Skeletal muscle tissue (tissue), 4 donors: ENCODE results near the gene NLRC5. TPM values are rescaled to one million over a fixed set of nuclear protein-coding genes. Genes with fewer than 3 reads are reported as not detected.

Experiments used
- H3K27ac ChIP-seq: one replicate; pipeline ENCODE4 v1.7.0; 2013; ENCODE audit warnings: mild to moderate bottlenecking, low read depth, low read length, inconsistent platforms
- H3K27me3 ChIP-seq, 3 donors: one replicate each; pipeline ENCODE4 v1.7.0; 2013; ENCODE audit warnings: low read length in 3 of 3; ENCODE audit not compliant: control insufficient read depth in 3 of 3, insufficient read depth in 3 of 3
- H3K36me3 ChIP-seq, 3 donors: one replicate each; pipeline ENCODE4 v1.7.0; 2013; ENCODE audit warnings: low read length in 3 of 3; ENCODE audit not compliant: control insufficient read depth in 3 of 3, insufficient read depth in 3 of 3
- H3K4me1 ChIP-seq, 3 donors: one replicate each; pipeline ENCODE4 v1.7.0; 2013; ENCODE audit warnings: low read length in 3 of 3, mild to moderate bottlenecking in 3 of 3; ENCODE audit not compliant: control insufficient read depth in 3 of 3, insufficient read depth in 3 of 3
- H3K4me3 ChIP-seq, 3 donors: one replicate each; pipeline ENCODE4 v1.7.0; 2013; ENCODE audit warnings: low read length in 3 of 3
- H3K9ac ChIP-seq, 3 donors: one replicate each; pipeline ENCODE4 v1.7.0; 2013; ENCODE audit warnings: low read length in 3 of 3, mild to moderate bottlenecking in 3 of 3, moderate library complexity in 2 of 3, low read depth in 1 of 3
- H3K9me3 ChIP-seq, 3 donors: one replicate each; pipeline ENCODE4 v1.7.0; 2013; ENCODE audit warnings: low read length in 3 of 3; ENCODE audit not compliant: control insufficient read depth in 3 of 3
- total RNA-seq: library from RNA; depleted of rRNA; stranded (reverse); fragments of >200 nt; gene quantifications from one replicate; pipeline ENCODE4 v1.2.3, GENCODE V29; 2014
- donor health status: Osteomylitis.

The NLRC5 gene
- total RNA-seq, 1 donor from 2014 or later = 5.7 TPM

DNA sequence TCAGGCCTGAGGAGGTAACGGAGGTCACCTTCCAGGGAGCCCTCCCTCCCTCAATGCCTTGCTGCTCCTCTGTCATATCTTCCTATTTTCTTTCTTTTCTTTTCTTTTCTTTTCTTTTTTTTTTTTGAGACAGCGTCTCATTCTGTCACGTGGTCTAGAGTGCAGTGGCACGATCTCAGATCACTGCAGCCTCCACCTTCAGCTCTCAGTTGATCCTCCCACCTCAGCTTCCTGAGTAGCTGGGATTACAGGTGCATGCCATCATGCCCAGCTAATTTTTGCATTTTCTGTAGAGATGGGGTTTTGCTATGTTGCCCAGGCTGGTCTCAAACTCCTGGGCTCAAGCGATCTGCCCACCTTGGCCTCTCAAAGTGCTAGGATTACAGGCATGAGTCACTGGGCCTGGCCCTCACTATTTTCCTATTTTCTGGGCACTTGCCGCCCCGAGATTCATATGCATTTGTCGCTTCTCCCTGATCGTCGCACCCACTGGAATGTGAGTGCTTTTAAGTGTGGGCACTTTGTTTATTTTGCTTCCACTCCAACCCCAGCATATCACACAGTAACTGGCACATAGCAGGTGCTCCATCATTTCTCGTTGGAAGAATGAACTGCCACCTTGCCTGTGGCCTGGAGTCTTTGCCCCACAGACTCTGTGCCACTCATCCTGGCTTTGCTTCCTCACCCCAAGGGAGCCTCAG is 134.8 kb downstream of the NLRC5 start:
- Histone ChIP-seq H3K27me3 (no peaks in the 10 kb centered on the region), H3K36me3 (peaks cover 8 to 16% (median 13%) of the 10 kb centered on the region in 3 donors), H3K4me1 (no peaks in the 10 kb centered on the region), H3K27ac (no peak overlapping the region), H3K4me3 (no peak overlapping the region), H3K9me3 (no peaks in the 10 kb centered on the region), H3K9ac (no peak overlapping the region)

DNA sequence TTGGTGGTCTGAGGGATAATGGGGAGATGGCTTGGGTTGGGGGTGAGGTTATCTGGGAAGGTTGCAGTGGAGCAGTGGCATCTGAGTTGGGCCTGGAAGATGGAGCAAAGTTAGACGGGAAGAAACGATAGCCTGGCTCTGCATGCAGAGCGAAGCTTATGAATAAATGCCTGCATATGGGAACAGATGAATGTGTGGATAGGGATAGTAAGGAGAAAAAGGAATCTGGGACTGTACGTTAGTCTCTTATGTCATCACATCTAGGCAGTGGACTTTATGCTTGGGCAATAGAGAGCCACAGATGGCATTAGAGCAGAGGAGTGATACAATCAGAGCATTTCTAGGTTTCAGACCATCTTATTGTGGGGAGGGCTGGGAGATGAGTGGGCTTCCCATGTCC is 136.0 kb downstream of the NLRC5 start:
- H3K36me3 ChIP-seq = peaks cover 8 to 16% (median 9%) of the 10 kb centered on the region in 3 donors
- H3K9me3 ChIP-seq = no peaks in the 10 kb centered on the region
- no peak overlapping the region for H3K9ac ChIP-seq
- no peaks in the 10 kb centered on the region for H3K4me1 ChIP-seq
- no peaks in the 10 kb centered on the region for H3K27me3 ChIP-seq
- H3K27ac ChIP-seq = no peak overlapping the region
- no peak overlapping the region for H3K4me3 ChIP-seq

DNA sequence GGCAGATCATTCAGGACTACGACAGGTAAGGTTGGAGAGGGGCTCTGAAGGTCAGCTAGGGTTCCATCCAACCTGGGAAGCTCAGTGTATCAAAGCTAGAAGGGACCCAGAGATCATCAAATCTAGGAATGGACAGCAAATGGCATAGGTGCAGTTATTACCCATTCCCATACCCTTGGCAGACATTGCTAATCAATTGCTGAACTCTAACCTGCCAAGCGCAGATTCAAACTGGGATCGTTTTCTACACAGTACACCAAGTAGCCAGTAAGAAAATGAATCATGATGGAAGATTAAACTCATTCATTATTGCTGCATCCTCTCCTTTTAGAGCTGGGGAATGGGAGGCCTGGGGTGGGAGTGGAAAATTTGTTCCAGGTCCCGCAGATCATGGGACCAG is 136.6 kb downstream of the NLRC5 start:
- no peak overlapping the region for H3K4me3 ChIP-seq

DNA sequence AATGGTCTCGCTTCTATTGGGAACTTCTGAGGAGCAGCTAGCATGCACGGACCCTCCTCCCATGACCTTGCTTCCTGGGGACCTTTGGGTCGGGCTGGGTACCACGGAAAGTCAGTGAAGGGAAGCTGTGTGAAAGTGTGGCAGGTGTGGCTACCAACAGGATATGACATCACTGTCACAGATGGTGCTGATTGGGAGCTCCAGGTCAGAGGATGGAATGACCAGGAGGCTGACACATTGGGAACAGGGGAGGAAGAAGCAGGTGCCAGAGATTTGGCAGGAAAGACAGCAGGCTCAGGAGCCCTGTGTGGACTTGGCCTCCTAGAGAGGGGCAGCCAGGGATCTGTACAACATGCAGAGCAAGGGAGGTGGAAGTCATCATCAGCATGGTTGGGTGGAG is 137.1 kb downstream of the NLRC5 start:
- H3K27me3 ChIP-seq = no peaks in the 10 kb centered on the region
- H3K9ac ChIP-seq = no peak overlapping the region
- H3K9me3 ChIP-seq = no peaks in the 10 kb centered on the region
- no peaks in the 10 kb centered on the region for H3K4me1 ChIP-seq
- no peak overlapping the region for H3K27ac ChIP-seq
- no peak overlapping the region for H3K4me3 ChIP-seq
- H3K36me3 ChIP-seq = peaks cover 6 to 16% (median 8%) of the 10 kb centered on the region in 3 donors

More for the DNA sequence above, 136.6 kb downstream of the NLRC5 start:
- Histone ChIP-seq H3K36me3 (peaks cover 6 to 16% (median 8%) of the 10 kb centered on the region in 3 donors), H3K9me3 (no peaks in the 10 kb centered on the region), H3K27ac (no peak overlapping the region), H3K4me1 (no peaks in the 10 kb centered on the region), H3K27me3 (no peaks in the 10 kb centered on the region), H3K9ac (no peak overlapping the region)

DNA sequence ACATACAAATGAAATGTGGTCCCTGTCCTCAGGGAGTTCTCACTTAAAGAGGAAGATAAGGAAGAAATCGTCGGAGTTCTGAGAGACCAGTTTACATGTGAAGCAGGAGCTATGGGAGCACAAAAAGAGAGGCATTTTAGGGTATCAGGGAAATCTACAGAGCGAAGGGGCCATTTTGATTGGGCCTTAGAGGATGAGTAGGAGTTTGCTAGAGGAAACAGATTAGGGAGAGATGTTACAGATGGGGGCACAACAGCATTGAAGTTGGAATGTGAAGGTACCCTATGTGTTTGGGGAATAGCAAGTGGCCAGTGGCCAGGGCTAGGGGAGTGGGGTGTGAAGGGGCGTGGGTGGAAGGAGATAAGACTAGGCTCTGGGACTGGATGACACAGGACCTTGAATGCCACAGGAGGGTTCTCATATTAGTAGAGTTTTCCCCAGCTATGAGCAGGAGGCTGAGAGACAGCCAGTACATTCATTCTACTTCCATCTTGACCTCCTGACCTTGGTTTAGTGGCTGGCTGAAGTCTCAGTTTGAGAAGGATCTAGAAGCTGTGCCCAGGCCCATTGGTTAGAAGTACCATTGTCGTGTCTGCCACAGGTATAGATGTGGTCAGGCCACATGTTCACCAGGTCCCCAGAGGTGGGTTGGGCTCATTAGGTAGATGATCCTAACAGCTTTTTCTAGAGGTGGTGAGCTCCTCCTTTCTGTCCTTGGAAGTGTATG is 137.8 kb downstream of the NLRC5 start:
- Histone ChIP-seq H3K9ac (no peak overlapping the region), H3K27ac (no peak overlapping the region), H3K9me3 (no peaks in the 10 kb centered on the region), H3K4me3 (no peak overlapping the region), H3K4me1 (no peaks in the 10 kb centered on the region), H3K27me3 (no peaks in the 10 kb centered on the region), H3K36me3 (peaks cover 2 to 16% (median 3%) of the 10 kb centered on the region in 3 donors)

DNA sequence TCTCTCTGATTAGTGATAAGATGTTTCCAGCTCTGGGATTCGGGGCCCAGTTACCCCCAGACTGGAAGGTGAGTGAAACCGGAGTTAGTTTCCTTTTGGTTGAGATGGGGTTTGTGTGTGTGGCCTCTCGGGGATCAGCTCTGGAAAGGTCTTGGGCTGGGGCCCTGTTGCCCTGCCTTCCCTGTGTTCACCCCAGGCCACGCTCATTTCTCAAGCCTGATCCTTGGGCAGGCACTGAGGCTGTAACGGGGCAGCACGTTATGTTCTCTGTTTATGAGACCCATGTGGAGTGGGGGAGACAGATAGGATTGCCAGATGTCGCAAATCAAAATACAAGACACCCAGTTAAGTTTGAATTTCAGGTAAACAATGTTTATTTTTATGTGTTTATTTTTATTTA is 138.5 kb downstream of the NLRC5 start:
- H3K27me3 ChIP-seq = no peaks in the 10 kb centered on the region
- no peaks in the 10 kb centered on the region for H3K9me3 ChIP-seq
- H3K27ac ChIP-seq = no peak overlapping the region
- no peak overlapping the region for H3K9ac ChIP-seq
- H3K36me3 ChIP-seq = peaks cover 2 to 16% (median 3%) of the 10 kb centered on the region in 3 donors
- H3K4me1 ChIP-seq = no peaks in the 10 kb centered on the region
- H3K4me3 ChIP-seq = no peak overlapping the region

DNA sequence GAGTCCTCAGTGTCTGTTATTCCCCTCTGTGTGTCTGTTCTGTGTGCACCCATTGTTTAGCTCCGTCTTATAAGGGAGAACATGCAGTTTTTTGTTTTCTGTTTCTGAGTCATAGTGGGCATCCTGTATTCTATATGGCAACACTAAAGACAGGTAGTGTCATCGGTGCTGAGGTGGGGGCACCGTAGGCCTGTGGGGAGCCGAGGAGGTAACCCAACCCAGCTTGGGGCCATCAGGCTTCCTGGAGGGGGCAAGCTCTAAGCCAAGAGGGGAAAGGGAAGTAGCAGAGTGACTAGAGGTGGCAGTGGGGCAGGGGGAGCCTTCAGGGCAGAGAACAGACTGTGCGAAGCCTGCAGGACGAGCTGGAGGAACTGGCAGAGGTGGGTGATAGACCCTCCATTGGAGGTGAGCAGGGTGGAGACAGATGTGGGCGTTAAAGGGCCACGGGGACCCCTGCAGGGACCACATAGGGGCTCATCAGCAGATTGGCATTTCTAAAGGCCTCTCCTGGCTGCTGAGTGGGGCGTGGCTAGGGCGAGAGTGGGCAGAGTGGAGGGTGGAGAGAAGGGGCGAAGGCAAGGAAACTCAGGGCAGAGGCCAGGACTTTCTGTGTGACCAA is 139.5 kb downstream of the NLRC5 start:
- Histone ChIP-seq H3K27me3 (no peaks in the 10 kb centered on the region), H3K4me1 (no peaks in the 10 kb centered on the region), H3K9ac (no peak overlapping the region), H3K27ac (no peak overlapping the region), H3K4me3 (no peak overlapping the region), H3K9me3 (no peaks in the 10 kb centered on the region), H3K36me3 (peaks cover 0 to 16% (median 0%) of the 10 kb centered on the region in 3 donors)

DNA sequence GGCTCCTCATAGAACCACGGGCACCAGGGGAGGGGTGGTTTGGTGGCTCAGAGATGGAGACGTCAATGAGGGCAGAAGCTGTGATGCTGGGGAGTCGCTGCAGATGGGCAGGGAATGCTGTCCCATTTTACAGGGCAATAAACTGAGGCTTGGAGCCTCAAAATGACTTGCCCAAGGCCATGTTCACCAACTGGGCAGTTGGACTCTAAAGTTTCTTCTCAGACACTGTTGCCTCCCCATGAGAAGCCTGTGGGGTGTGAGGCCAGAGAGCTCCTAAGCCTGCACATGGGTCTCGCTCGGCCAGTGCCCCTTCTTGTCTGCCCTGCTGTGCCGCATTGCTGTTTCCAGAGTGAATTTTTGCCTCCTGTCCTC is 141.6 kb downstream of the NLRC5 start:
- no peaks in the 10 kb centered on the region for H3K4me1 ChIP-seq
- no peaks in the 10 kb centered on the region for H3K27me3 ChIP-seq
- H3K36me3 ChIP-seq = peaks cover 0 to 14% (median 0%) of the 10 kb centered on the region in 3 donors
- H3K4me3 ChIP-seq = no peak overlapping the region
- no peaks in the 10 kb centered on the region for H3K9me3 ChIP-seq
- H3K9ac ChIP-seq = no peak overlapping the region
- H3K27ac ChIP-seq = no peak overlapping the region

DNA sequence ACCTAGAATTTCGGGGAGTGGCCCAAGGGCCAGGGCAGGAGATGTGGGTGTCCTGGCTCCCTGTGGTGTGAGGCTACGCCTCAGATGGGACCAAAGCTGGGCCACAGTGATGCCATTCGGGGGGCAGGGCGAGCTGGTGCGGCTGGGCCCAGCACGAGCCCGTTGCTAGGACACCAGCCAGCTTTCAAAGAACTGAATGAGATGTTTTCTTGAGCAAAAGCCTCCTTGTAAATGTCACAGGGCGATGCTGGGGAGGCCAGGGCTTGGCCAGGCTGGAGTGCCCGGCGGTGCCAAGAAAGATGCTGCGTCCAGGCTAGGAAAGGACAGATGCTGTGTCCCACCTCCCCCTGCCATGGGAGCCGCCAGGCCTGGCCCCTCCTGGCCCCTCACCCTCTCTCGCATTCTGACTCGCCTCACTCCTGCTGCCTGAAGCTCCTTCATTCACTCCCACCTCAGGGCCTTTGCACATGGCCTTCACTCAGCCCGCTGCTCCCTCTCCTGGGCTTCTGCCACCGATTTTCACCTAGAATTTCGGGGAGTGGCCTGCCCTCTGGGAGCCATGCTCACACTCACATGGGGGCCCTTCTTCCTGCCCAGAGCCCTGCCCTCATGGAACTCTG is 142.1 kb downstream of the NLRC5 start:
- no peaks in the 10 kb centered on the region for H3K27me3 ChIP-seq
- H3K9ac ChIP-seq = no peak overlapping the region
- H3K4me1 ChIP-seq = no peaks in the 10 kb centered on the region
- H3K36me3 ChIP-seq = peaks cover 0 to 9% (median 0%) of the 10 kb centered on the region in 3 donors
- H3K9me3 ChIP-seq = no peaks in the 10 kb centered on the region
- H3K4me3 ChIP-seq = no peak overlapping the region
- H3K27ac ChIP-seq = no peak overlapping the region

DNA sequence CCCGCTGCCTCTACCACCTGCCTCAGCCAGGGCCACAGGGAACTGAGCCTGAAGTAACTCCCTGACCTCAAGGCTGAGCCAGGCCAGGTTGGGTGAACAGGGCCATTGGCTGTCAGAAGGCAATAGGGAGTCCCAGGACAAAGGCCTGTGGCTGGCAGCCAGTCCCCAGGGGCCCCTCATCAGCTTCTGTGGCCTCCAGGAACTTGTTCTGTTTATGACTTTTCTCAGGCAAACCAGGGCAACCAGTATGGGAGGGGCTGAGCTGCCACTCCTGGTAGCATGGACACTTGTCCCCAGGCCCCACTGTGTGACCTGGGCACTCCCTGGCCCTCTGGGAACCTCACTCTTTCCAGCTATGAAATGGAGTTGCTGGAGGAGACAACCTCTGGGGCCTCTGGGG is 143.1 kb downstream of the NLRC5 start:
- no peaks in the 10 kb centered on the region for H3K27me3 ChIP-seq
- H3K4me3 ChIP-seq = no peak overlapping the region
- H3K4me1 ChIP-seq = no peaks in the 10 kb centered on the region
- H3K9ac ChIP-seq = no peak overlapping the region
- peaks cover 0 to 4% (median 0%) of the 10 kb centered on the region in 3 donors for H3K36me3 ChIP-seq
- H3K27ac ChIP-seq = no peak overlapping the region
- no peaks in the 10 kb centered on the region for H3K9me3 ChIP-seq
